ENCODE results near the gene GRPEL1. TPM values are rescaled to one million over a fixed set of nuclear protein-coding genes. Genes with fewer than 3 reads are reported as not detected.

GRPEL1 gene
- total RNA-seq, 2 experiments from 2014 or later: 27.4 to 43.7 TPM

DNA sequence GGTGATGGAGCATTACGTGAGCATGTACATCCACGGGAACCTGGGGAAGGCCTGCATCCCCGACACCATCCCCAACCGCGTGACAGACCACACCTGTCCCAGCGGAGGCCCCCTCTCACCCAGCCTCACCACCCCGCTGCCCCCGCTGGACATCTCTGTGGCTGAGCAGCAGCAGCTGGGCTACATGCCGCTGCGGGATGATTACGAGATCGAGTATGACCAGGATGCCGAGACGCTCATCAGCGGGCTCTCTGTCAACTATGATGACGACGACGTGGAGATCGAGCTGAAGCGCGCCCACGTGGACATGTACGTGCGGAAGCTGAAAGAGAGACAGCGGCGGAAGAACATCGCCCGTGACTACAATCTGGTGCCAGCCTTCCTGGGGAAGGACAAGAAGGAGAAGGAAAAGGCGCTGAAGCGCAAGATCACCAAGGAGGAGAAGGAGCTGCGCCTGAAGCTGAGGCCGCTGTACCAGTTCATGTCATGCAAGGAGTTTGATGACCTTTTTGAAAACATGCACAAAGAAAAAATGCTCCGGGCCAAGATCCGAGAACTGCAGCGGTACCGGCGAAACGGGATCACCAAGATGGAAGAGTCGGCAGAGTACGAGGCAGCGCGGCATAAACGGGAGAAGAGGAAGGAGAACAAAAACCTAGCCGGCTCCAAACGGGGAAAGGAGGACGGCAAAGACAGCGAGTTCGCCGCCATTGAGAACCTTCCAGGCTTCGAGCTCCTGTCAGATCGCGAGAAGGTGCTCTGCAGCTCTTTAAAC lies 13.6 kb downstream of the GRPEL1 start:
- no peaks in the 10 kb centered on the region for H3K79me2 ChIP-seq (ENCODE audit: insufficient read depth, low read depth, low read length)
- intact Hi-C loops (cut with micrococcal nuclease; ENCODE audit: unreplicated experiment): no loop called here
- H3K4me1 ChIP-seq (ENCODE audit: insufficient read depth, low read length, poor library complexity, severe bottlenecking): peaks cover 5% of the 10 kb centered on the region
- no peak overlapping the region for H3K4me2 ChIP-seq (ENCODE audit: low read length)
- TF ChIP-seq EZH2phosphoT487 (IDR thresholded peaks at IDR 0.05; ENCODE audit: borderline replicate concordance, low read depth, low read length): no peak
- TF ChIP-seq, protein P1, sequence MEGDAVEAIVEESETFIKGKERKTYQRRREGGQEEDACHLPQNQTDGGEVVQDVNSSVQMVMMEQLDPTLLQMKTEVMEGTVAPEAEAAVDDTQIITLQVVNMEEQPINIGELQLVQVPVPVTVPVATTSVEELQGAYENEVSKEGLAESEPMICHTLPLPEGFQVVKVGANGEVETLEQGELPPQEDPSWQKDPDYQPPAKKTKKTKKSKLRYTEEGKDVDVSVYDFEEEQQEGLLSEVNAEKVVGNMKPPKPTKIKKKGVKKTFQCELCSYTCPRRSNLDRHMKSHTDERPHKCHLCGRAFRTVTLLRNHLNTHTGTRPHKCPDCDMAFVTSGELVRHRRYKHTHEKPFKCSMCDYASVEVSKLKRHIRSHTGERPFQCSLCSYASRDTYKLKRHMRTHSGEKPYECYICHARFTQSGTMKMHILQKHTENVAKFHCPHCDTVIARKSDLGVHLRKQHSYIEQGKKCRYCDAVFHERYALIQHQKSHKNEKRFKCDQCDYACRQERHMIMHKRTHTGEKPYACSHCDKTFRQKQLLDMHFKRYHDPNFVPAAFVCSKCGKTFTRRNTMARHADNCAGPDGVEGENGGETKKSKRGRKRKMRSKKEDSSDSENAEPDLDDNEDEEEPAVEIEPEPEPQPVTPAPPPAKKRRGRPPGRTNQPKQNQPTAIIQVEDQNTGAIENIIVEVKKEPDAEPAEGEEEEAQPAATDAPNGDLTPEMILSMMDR (conservative IDR thresholded peaks at IDR 0.05; ENCODE audit: low read length): no peak
- no peak overlapping the region for H3K4me3 ChIP-seq (ENCODE audit: low read depth, low read length, poor library complexity, severe bottlenecking)
- peaks cover 5% of the 10 kb centered on the region; the same call in 1 of the 2 replicates for H4K20me1 ChIP-seq (ENCODE audit: insufficient read depth, low read length)
- no peaks in the 10 kb centered on the region for H3K9me2 ChIP-seq (ENCODE audit: insufficient read depth, low read length)
- no peaks in the 10 kb centered on the region for H3K9me3 ChIP-seq (ENCODE audit: low read length)
- no TSS peak for BruUV-seq (replicated peaks)
- no peak overlapping the region for H3K27ac ChIP-seq (ENCODE audit: low read depth, low read length, poor library complexity, severe bottlenecking)
- H2AFZ ChIP-seq (ENCODE audit: low read length): no peak overlapping the region
- H3K36me3 ChIP-seq (ENCODE audit: insufficient read depth, low read length): peaks cover 49% of the 10 kb centered on the region
- DNase-seq (ENCODE audit: low spot score): no peak
- CTCF ChIA-PET (ENCODE audit: unreplicated experiment): interaction anchor here (0.6 kb wide), 1 partner anchor 14 kb away, joined by 4 read pairs; the partner anchor contains the start of gene GRPEL1
- POLR2A ChIA-PET: no interaction called here

DNA sequence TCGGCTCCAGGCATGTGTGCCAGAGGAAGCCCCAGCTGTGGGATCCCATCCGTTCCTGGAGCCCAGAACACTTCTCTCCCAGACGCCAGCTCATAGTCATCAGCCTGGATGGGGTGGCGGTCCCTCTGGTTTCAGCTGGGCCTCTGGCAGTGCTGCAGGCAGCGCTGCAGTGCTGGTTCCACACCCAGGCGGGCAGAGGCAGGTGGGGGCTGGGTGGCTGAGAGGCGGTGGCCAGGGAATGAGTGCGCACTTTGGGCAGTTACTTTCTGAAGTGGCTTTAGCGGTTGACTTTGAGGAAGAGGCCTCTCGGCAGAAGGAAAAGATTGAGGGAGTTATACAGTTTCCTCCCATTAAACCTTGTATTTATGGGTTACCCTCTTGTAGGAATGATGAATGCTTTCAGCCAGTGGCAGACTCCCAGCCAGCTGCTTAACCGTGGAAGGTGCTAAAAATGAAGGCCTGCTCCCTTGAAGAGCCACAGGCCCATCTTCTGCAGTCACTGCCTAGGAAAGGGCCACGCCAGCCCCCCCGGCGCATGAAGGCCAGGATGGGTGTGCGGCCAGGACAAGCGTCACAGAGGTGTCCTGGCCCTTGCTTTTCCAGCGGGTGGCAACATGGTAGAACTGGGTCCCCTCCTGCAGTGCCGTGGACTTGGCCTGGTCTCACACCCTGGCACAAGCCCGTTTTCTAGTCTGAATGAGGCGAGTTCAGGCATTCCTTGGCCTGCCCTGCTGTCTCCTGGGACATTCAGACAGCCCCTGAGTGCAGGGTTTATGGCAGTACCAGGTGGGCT lies 14.7 kb downstream of the GRPEL1 start:
- no TSS peak for BruUV-seq (replicated peaks)
- Histone ChIP-seq H4K20me1 (ENCODE audit: insufficient read depth, low read length) (no peaks in the 10 kb centered on the region), H3K9me2 (ENCODE audit: insufficient read depth, low read length) (no peaks in the 10 kb centered on the region), H3K79me2 (ENCODE audit: insufficient read depth, low read depth, low read length) (no peaks in the 10 kb centered on the region), H3K9me3 (ENCODE audit: low read length) (no peaks in the 10 kb centered on the region), H3K4me3 (ENCODE audit: low read depth, low read length, poor library complexity, severe bottlenecking) (no peak overlapping the region), H3K4me2 (ENCODE audit: low read length) (no peak overlapping the region), H3K4me1 (ENCODE audit: insufficient read depth, low read length, poor library complexity, severe bottlenecking) (no peaks in the 10 kb centered on the region), H3K27ac (ENCODE audit: low read depth, low read length, poor library complexity, severe bottlenecking) (no peak overlapping the region), H2AFZ (ENCODE audit: low read length) (no peak overlapping the region), H3K36me3 (ENCODE audit: insufficient read depth, low read length) (peaks cover 37% of the 10 kb centered on the region)
- no peak for DNase-seq (ENCODE audit: low spot score)
- TF ChIP-seq, protein P1 (conservative IDR thresholded peaks at IDR 0.05; ENCODE audit: low read length): no peak
- TF ChIP-seq EZH2phosphoT487 (IDR thresholded peaks at IDR 0.05; ENCODE audit: borderline replicate concordance, low read depth, low read length): no peak
- POLR2A ChIA-PET: no interaction called here
- intact Hi-C loops (cut with micrococcal nuclease; ENCODE audit: unreplicated experiment): no loop called here
- CTCF ChIA-PET (ENCODE audit: unreplicated experiment): no interaction called here

Data from OCI-LY7 (cell line).